NCI-H82 treated with DMSO at 0.1 percent for 48 hours (cell line): ENCODE results near the gene ETV2.
"Not testable (repeated sequence)": the region's sequence is repeated elsewhere in the genome, so short reads cannot be mapped to it uniquely, and the experiment has no call there.

Source experiments
- DNase-seq: peaks from one replicate; lab custom pipeline; 2025; ENCODE audit not compliant: unreplicated experiment; lab: John Stamatoyannopoulos, UW

Gene ETV2

DNA sequence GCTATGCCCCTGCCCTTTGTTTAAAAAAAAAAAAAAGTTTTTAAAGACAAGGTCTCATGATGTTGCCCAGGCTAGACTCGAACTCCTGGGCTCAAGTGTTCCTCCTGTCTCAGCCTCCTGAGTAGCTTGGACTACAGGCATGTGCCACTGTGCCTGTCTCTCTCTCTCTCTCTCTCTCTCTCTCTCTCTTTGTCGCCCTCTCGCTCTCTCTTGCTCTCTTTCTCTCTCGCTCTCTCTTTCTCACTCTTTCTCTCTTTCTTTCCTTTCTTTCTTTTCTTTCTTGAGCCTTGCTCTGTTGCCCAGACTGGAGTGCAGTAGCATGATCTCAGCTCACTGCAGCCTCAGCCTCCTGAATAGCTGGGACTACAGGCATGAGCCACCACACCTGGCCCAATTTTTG lies 14.1 kb downstream of the ETV2 start:
- DNase-seq: no peak

DNA sequence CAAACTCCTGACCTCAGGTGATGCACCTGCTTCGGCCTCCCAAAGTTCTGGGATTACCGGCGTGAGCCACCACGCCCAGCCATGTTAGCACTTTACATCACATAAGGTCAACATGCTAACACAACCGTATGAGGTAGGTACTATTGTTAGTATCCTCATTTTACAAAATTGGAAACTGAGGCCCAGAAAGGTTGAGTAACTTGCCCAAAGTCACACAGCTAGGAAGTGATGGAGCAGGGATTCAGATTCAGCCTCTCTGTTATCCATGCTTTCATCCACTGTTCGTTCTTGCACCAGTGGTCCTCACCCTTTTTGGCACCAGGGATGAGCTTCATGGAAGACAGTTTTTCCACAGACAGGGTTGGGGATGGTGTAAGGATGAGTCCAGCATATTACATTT lies 15.2 kb downstream of the ETV2 start:
- DNase-seq: no peak

DNA sequence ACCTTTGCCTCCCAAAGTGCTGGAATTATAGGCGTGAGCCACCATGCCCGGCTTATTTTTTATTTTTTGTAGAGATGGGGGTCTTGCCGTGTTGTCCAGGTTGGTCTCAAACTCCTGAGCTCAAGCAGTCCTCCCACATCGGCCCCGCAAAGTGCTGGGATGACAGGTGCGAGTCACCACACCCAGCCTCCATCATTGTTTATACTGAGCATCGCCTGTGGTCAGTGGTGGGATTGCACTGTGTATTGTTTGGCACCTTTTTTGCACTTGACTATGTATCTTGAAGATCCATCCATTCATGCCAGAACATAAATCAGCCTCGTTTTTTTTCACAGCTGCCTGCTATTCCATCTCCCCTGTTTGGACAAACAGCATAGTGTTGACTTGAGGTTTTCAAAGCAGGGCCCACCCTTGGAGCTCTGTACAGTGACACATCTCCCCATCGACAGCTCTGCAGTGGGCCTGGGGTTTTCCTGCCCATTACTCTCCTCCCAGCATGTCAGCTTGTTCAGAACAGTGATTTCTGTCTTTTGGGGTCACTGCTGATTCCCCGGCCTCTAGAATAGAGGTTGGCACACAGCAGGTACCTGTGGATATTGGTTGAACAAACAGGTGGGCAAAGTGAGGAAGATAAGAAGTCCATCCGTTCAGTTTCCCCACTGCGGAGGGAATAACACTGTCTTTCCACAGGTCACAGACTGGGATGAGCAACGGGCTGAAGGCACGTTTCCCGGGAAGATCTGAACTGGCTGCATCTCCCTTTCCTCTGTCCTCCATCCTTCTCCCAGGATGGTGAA lies 16.6 kb downstream of the ETV2 start:
- DNase-seq: no peak

DNA sequence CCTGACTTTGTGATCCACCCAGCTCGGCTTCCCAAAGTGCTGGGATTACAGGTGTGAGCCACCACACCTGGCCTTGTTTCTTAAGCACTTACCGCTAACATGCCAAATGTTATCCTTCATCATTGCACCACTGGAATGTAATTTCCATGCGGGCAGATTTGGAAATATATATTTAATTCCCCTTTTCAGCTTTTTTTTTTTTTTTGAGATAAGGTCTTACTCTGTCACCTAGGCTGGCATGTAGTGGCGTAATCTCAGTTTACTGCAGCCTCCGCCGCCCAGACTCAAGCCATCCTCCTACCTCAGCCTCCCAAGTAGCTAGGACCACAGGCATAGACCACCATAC lies 20.4 kb downstream of the ETV2 start:
- DNase-seq: no peak

DNA sequence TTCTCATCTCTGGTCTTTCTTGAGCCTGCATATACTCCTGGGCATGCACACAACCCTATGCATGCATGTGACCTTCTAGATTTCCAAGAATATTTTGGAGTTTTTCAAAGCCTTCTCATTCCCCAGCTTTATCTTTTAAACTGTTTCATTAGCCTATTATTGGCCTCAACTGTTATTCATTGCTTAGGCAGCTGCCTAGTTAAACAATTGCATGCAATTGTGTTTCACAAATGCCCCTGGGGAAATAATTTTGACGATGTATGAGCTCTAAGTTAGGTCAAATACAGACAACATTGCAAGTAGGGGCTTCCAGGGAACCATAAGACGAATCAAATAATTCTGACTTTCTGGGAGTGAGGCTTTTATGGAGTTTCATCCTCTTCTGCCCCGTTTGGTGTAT lies 22.4 kb downstream of the ETV2 start:
- DNase-seq: no peak

DNA sequence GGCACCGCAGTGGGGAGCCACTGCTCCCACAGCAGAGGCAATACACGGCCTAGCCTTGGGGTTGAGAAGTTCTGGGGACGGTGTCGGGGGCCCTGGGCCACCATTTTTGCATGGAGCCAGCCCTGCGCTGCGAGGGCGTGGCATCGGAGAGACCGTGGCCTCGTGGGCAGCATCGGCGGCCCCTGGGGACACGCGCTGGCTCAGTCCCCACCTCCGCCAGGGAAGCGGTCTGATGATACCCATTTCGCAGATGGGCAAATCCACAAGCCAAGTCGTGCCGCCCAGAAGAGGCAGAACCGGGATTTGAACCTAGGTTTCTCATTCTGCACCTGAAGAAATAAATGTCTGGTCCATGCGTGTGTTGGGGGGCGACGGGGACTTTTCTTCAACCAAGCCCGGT lies 23.6 kb downstream of the ETV2 start:
- no peak for DNase-seq

DNA sequence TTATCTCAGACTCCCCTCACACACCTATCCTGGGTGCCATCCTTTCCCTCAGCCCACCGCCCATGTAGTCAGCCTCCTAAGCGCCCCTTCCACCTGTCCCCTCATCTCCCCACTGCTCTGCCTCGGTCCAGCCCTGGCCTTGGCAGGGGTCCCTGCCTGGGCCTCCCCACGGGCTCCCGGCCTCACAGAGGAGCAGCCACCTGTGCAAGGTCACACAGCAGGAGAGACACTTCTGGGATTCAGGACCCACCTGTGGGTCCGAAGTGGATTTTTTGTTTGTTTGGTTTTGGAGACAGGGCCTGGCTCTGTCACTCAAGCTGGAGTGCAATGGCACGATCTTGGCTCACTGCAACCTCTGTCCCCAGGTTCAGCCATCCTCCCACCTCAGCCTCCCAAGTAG lies 24.1 kb downstream of the ETV2 start:
- DNase-seq: no peak

DNA sequence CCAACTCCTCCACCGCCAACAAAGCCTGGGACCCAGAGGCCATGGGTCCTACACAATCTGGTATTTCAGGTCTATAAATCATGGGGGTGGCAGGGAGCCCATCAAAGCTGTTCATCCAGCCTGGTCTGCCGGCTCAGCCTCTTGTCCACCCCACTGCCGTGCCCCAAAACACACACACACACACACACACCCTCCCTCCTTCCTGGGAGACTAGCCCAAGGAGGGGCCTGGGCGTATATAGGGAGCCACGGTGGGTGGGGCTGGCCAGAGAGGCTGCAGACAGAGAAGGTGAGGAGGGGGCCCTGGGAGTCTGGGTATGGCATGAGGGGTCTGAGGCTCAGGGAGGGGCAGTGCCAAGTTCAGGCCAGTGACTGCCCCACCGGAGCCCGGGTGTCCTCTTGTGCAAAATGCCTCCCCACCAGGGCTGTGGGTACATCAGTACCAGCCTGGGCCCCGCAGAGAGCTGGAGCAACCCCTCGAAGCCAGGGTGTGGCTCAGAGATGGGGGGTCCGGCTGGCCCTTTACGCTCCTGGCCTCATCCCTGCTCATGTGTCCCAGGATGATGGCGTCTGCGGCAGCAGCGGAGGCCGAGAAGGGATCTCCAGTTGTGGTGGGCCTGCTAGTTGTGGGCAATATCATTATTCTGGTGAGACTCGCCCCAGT lies 24.8 kb downstream of the ETV2 start, which contains the start of gene UPK1A:
Gene UPK1A (plus strand): TSS at position 267 of the 663 bp plus-strand sequence. CDS start 296 bp downstream, at position 563.
- no peak for DNase-seq

DNA sequence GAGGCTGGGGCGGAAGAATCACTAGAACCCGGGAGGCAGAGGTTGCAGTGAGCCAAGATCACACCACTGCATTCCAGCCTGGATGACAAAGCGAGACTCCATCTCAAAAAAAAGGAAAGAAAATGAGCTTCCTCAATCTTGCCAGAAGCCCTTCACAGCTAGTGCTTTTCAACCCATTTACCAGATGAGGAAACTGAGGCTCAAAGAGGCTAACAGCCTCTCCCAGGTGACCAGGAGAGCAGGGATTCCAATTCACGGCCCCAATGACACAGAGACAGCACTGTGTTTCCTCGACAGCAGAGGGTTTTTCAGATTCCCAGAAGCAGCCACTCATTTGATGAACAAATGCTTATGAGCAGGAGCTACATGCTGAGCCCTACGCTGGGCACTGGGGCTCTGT lies 28.0 kb downstream of the ETV2 start:
- DNase-seq: no peak

DNA sequence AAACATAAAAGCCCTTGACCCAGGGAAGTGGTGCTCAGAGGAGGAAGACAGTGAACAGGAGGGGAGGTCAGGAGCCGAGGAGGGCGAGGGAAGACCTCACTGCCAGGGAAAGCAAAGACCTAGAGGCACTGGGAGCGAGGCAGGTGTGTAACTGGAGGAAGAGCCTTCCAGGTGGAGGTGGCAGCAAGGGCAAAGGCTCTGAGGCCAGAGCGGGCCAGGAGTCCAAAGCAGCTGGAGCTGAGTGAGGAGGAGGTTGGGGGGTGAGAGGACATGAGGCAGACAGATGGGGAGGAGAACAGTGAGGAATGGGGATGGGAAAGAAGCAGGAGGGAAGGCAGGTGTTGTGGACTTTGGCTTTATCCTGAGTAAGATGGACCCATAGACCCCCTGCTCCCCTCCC lies 28.4 kb downstream of the ETV2 start:
- DNase-seq: no peak

DNA sequence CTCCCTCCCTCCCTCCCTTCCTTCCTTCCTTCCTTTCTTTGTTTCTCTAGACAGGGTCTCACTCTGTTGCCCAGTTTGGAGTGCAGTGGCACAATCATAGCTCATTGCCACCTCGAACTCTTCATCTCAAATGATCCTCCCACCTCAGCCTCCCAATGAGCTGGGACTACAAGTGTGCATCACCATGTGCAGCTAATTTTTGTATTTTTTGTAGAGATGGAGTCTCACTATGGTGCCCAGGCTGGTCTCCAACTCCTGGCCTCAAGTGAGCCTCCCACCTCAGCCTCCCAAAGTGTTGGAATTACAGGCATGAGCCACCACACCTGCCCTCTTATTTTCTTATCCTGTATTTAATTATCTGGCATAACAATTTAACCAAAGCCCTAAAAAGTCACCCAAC lies 29.1 kb downstream of the ETV2 start:
- DNase-seq: no peak

DNA sequence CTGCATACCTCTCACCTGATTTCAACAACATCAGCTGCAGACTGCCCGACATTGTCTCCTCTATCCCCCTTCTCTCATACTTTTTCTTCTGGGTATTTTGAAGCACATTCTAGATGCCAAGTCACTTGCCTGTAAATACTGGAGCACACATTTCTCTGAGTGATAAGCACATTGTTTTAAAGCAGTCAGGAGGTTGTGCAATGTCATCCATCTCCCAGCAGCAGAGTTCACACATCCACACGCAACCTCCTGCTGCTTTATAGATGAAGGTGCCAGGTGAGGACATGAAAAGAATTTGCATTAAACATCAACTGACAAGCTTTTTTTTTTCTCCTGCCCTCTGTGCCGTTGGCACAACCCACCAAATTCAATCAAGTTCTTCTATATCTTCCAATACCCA lies 30.3 kb downstream of the ETV2 start:
- no peak for DNase-seq

DNA sequence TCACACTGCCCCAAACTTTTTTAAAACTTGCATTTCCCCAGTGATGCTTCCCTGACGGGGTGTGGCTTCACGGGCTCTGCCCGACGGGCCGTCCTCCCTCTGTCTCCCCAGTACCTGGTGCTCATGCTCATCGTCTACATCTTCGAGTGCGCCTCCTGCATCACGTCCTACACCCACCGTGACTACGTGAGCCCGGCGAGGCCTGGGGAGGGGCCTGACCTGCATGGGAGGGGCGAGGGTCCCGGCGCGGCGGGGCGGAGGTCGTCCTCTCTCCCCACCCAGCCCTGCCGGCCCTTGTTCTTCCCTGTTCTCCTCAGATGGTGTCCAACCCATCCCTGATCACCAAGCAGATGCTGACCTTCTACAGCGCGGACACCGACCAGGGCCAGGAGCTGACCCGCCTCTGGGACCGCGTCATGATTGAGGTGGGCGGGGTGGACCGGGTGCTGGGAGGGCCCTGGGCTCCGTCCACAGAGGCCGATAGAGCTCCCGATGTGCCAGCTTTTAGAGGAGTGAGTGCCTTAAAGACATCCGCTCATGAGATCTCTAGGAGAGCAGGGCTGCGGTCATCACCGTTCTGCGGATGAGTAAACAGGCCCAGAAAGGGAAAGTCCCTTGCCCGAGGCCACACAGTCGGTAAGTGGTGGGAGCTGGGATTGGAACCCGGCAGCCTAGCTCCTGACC lies 31.7 kb downstream of the ETV2 start:
- no peak for DNase-seq

DNA sequence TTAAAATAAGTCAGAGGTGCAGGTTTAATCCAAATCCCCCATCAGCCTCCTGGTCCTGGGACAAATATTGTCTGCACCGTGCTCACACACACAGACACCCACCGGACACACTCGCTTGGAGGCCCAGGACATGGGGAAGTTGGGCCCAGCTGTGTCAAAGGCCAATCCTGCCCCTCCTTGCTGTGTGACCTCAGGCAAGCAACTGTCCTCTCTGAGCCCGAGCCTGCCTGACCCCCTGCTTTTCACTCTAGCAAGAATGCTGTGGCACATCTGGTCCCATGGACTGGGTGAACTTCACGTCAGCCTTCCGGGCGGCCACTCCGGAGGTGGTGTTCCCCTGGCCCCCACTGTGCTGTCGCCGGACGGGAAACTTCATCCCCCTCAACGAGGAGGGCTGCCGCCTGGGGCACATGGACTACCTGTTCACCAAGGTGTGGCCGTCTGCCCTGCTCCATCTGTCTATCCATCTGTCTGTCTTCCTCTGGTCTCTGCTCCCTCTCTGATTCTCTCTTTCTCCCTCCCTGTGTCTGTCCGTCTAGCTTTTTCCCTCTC lies 34.1 kb downstream of the ETV2 start:
- DNase-seq: no peak

DNA sequence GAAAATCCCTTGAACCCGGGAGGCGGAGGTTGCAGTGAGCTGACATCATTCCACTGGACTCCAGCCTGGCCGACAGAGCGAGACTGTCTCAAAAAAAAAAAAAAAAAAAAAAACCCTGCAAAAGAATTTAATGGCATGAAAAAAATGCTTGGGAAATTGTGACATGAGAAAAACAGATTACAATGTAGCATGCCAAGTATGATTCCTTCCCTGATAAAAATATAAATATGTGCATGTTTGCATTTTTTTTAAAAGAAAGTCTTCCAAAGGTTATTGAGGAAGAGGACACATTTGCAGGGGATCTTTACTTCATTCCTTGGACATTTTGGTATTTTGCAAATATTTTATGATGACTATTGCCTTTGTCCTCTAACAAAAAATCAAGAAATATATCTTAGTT lies 48.3 kb downstream of the ETV2 start:
- DNase-seq: no peak

DNA sequence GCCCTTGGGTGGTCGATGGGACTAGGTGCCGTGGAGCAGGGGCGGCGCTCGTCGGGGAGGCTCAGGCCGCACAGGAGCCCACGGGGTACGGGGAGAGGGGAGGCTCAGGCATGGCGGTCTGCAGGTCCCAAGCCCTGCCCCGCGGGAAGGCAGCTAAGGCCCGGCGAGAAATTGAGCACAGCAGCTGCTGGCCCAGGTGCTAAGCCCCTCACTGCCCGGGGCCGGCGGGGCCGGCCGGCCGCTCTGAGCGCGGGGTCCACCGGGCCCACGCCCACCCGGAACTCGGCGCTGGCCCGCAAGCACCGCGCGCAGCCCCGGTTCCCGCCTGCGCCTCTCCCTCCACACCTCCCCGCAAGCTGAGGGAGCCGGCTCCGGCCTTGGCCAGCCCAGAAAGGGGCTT lies 49.6 kb downstream of the ETV2 start:
- not testable (repeated sequence) for DNase-seq

DNA sequence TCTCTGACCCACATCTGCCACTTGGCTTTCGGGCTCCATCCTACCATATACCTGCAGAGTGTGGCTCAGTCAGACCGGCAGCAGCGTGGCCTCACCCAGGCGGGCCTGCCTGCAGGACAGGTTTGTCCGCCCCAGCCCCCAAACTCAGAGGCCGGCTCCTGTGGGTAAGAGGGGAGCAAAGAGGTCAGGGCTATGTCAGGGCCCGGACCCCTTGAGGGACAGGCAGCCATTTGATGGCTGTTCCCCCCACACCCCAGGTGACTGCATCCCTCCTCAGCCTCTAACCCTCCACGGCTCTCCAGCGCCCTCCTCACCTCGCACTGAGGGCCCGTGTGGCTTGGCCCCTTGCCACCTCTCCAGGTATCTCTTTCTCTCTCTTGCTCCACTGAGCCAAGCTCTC lies 50.5 kb downstream of the ETV2 start:
- no peak for DNase-seq

DNA sequence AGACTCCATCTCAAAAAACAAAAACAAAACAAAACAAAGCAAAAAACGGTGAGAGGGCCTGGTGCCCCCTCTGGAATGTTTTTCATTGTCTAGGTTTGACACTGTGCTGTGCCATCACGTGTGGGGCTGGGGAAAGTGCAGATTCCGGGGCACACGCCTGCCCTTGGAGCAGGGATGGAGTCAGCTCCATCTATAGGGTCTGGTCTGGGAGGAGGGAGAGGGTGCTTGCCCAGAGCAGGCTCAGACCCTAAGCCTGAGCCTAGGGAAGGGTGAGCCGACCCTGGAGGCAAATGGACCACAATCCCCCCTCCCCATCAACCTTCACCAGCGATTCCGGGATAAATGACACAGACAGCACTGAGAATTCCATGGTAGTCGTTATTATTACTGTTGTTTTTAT lies 51.9 kb downstream of the ETV2 start:
- no peak for DNase-seq

DNA sequence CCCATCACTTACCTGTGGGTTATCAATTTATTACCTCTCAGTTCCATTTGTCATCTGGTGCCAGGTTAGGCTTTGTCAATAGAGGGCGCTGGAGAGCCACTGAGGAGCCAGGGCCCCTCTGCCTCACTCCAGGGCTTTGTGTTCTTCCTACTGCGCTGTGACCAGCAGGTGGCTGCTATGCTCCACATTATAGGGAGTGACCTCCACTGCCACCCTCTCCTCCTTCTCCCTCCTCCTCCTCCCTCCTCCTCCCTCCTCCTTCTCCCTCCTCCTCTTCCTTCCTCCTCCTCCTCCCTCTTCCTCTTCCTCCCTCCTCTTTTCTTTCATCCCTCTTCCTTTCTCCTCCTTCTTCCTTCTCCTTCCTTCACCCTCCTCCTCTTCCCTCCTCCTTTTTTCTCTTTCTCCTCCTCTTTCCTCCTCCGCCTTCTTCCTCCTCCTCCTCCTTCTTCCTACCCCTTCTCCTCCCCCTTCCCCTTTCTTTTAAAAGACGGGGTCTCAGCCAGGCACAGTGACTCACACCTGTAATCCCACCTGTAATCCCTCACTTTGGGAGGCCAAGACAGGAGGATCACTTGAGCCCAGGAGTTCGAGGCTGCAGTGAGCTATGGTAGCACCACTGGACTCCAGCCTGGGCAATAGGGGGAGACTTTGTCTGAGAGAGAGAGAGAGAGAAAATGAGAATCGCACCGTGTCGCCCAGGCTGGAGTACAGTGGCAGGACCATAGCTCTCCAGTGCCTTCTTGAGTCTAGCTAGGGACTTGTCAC lies 52.5 kb downstream of the ETV2 start:
- peak; percentile 81 for DNase-seq
